ENCODE data around the gene PTN.
"Not testable (repeated sequence)": the region's sequence is repeated elsewhere in the genome, so short reads cannot be mapped to it uniquely, and the experiment has no call there.

Gene PTN

GRCh38 chr7:137266764-137267163 is 76.8 kb downstream of the PTN start:
- DNase-seq (ENCODE audit: low spot score) = no peak

GRCh38 chr7:137265480-137265879 is 78.1 kb downstream of the PTN start:
- not testable (repeated sequence) for DNase-seq (ENCODE audit: low spot score)

- no peak for DNase-seq (ENCODE audit: low spot score)
Measured at GRCh38 chr7:137262599-137262998, 80.9 kb downstream of the PTN start.

GRCh38 chr7:137258552-137258951 is 85.0 kb downstream of the PTN start:
- DNase-seq (ENCODE audit: low spot score) = no peak

GRCh38 chr7:137254766-137255165 is 88.8 kb downstream of the PTN start:
- no peak for DNase-seq (ENCODE audit: low spot score)

GRCh38 chr7:137245890-137246289 is 97.6 kb downstream of the PTN start:
- DNase-seq (ENCODE audit: low spot score) = peak; percentile 7

GRCh38 chr7:137245186-137245585 is 98.3 kb downstream of the PTN start:
- DNase-seq (ENCODE audit: low spot score) = peak; percentile 70

GRCh38 chr7:137243741-137244140 is 99.8 kb downstream of the PTN start:
- no peak for DNase-seq (ENCODE audit: low spot score)

GRCh38 chr7:137242616-137243015 is 100.9 kb downstream of the PTN start:
- no peak for DNase-seq (ENCODE audit: low spot score)

GRCh38 chr7:137241655-137242360 is 101.7 kb downstream of the PTN start:
- no peak for DNase-seq (ENCODE audit: low spot score)

GRCh38 chr7:137239186-137239585 is 104.3 kb downstream of the PTN start:
- DNase-seq (ENCODE audit: low spot score) = not testable (repeated sequence)

GRCh38 chr7:137235434-137235833 is 108.1 kb downstream of the PTN start:
- DNase-seq (ENCODE audit: low spot score) = no peak

- no peak for DNase-seq (ENCODE audit: low spot score)
Measured at GRCh38 chr7:137231167-137231566, 112.4 kb downstream of the PTN start.

GRCh38 chr7:137221467-137221866 is 122.1 kb downstream of the PTN start:
- no peak for DNase-seq (ENCODE audit: low spot score)

GRCh38 chr7:137213744-137214143 is 129.8 kb downstream of the PTN start:
- DNase-seq (ENCODE audit: low spot score) = no peak

GRCh38 chr7:137209151-137209817 is 134.2 kb downstream of the PTN start:
- no peak for DNase-seq (ENCODE audit: low spot score)

GRCh38 chr7:137206770-137207169 is 136.8 kb downstream of the PTN start:
- no peak for DNase-seq (ENCODE audit: low spot score)

GRCh38 chr7:137204246-137204645 is 139.3 kb downstream of the PTN start:
- DNase-seq (ENCODE audit: low spot score) = no peak

- no peak for DNase-seq (ENCODE audit: low spot score)
Measured at GRCh38 chr7:137203351-137203750, 140.2 kb downstream of the PTN start.

GRCh38 chr7:137196648-137197047 is 146.9 kb downstream of the PTN start:
- DNase-seq (ENCODE audit: low spot score) = no peak

GRCh38 chr7:137195996-137196395 is 147.5 kb downstream of the PTN start:
- no peak for DNase-seq (ENCODE audit: low spot score)

GRCh38 chr7:137181619-137182018 is 161.9 kb downstream of the PTN start:
- DNase-seq (ENCODE audit: low spot score) = not testable (repeated sequence)
